ENCODE results near the gene ZBTB20. TPM values are rescaled to one million over a fixed set of nuclear protein-coding genes. Genes with fewer than 3 reads are reported as not detected.

ZBTB20 gene
- total and polyA plus RNA-seq, 8 donors: 0.15 to 149 (median 38.5) TPM

- peaks cover 0 to 20% (median 9%) of the 10 kb centered on the region in 4 donors for H3K4me1 ChIP-seq
- 61 to 82% (median 74%) methylated on average over 6 of the region's 6 CpGs for WGBS, 5 donors
- no peak for DNase-seq
- peak overlapping the region in 1 of 5 donors; percentile 4 for H3K27ac ChIP-seq
- no peaks in the 10 kb centered on the region for H3K36me3 ChIP-seq
- peak in 1 of 3 donors; percentile 14 for TF ChIP-seq POLR2AphosphoS5 (IDR thresholded peaks at IDR 0.05)
- no peak for TF ChIP-seq EP300 (IDR thresholded peaks at IDR 0.05)
- TF ChIP-seq CTCF (IDR thresholded peaks at IDR 0.05): no peak
- intact Hi-C loops (cut with DNase I; ENCODE audit: low total_unique reads): no loop called here
- H3K27me3 ChIP-seq: no peaks in the 10 kb centered on the region
- H3K4me3 ChIP-seq: no peak overlapping the region
- no peaks in the 10 kb centered on the region for H3K9me3 ChIP-seq
Measured at GRCh38 chr3:114506591-114507300, 640.3 kb downstream of the ZBTB20 start.

GRCh38 chr3:114504941-114505628, 642.0 kb downstream of the ZBTB20 start:
- intact Hi-C loops (cut with DNase I; ENCODE audit: low total_unique reads): no loop called here
- Histone ChIP-seq H3K27ac (no peak overlapping the region), H3K9me3 (no peaks in the 10 kb centered on the region), H3K4me1 (peaks cover 0 to 20% (median 9%) of the 10 kb centered on the region in 4 donors), H3K36me3 (no peaks in the 10 kb centered on the region), H3K4me3 (no peak overlapping the region), H3K27me3 (no peaks in the 10 kb centered on the region)
- 81 to 95% (median 89%) methylated on average over 4 of the region's 4 CpGs for WGBS, 5 donors
- no peak for DNase-seq
- TF ChIP-seq POLR2A (IDR thresholded peaks at IDR 0.05) (no peak), EP300 (IDR thresholded peaks at IDR 0.05) (no peak), POLR2AphosphoS5 (IDR thresholded peaks at IDR 0.05) (no peak), CTCF (IDR thresholded peaks at IDR 0.05) (no peak)

GRCh38 chr3:114502204-114502603, 644.9 kb downstream of the ZBTB20 start:
- 88 to 95% (median 91%) methylated on average over 1 of the region's 1 CpG for whole genome bisulfite sequencing, 5 donors
- Histone ChIP-seq H3K4me1 (peaks cover 0 to 7% (median 3%) of the 10 kb centered on the region in 4 donors), H3K36me3 (no peaks in the 10 kb centered on the region), H3K9me3 (no peaks in the 10 kb centered on the region), H3K27me3 (no peaks in the 10 kb centered on the region), H3K4me3 (no peak overlapping the region), H3K27ac (no peak overlapping the region)
- DNase-seq: no peak
- TF ChIP-seq POLR2AphosphoS5 (IDR thresholded peaks at IDR 0.05): no peak
- no peak for TF ChIP-seq POLR2A (IDR thresholded peaks at IDR 0.05)
- no peak for TF ChIP-seq EP300 (IDR thresholded peaks at IDR 0.05)
- TF ChIP-seq CTCF (IDR thresholded peaks at IDR 0.05): no peak
- intact Hi-C loops (cut with DNase I; ENCODE audit: low total_unique reads): no loop called here

- Histone ChIP-seq H3K27ac (no peak overlapping the region), H3K9me3 (no peaks in the 10 kb centered on the region), H3K36me3 (no peaks in the 10 kb centered on the region), H3K4me3 (no peak overlapping the region), H3K4me1 (peaks cover 0 to 23% (median 6%) of the 10 kb centered on the region in 4 donors), H3K27me3 (no peaks in the 10 kb centered on the region)
- no peak for TF ChIP-seq POLR2AphosphoS5 (IDR thresholded peaks at IDR 0.05)
- TF ChIP-seq POLR2A (IDR thresholded peaks at IDR 0.05): no peak
- no peak for TF ChIP-seq CTCF (IDR thresholded peaks at IDR 0.05)
- no peak for TF ChIP-seq EP300 (IDR thresholded peaks at IDR 0.05)
- WGBS, 5 donors: 57 to 73% (median 65%) methylated on average over 2 of the region's 2 CpGs
- no peak for DNase-seq
- intact Hi-C loops (cut with DNase I; ENCODE audit: low total_unique reads): no loop called here
Measured at GRCh38 chr3:114499976-114500375, 647.1 kb downstream of the ZBTB20 start.

Data from stomach (tissue), 9 donors.